GM12801 (cell line): ENCODE results near the gene GAMT.

Experiments used
- CTCF ChIP-seq: IDR thresholded peaks from one replicate; pipeline ENCODE4 v1.5.1; 2011; ENCODE audit warnings: control low read depth; ENCODE audit not compliant: insufficient read length; ENCODE audit errors: extremely low read depth

GAMT gene

DNA sequence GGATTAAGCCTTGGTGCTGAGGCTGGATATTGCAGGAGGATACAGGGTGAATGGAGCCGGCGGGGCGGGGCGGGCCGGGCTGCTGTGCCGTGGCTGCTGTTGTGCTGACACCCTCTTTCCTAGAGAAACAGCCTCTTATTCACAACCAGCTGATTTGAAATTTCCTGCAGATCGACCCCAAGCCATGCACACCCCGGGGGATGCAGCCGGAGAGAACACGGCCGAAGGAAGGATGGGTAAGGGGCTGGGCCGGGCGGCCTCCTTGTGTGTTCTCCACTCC is 17.1 kb upstream of the GAMT start:
- no peak for TF ChIP-seq CTCF

DNA sequence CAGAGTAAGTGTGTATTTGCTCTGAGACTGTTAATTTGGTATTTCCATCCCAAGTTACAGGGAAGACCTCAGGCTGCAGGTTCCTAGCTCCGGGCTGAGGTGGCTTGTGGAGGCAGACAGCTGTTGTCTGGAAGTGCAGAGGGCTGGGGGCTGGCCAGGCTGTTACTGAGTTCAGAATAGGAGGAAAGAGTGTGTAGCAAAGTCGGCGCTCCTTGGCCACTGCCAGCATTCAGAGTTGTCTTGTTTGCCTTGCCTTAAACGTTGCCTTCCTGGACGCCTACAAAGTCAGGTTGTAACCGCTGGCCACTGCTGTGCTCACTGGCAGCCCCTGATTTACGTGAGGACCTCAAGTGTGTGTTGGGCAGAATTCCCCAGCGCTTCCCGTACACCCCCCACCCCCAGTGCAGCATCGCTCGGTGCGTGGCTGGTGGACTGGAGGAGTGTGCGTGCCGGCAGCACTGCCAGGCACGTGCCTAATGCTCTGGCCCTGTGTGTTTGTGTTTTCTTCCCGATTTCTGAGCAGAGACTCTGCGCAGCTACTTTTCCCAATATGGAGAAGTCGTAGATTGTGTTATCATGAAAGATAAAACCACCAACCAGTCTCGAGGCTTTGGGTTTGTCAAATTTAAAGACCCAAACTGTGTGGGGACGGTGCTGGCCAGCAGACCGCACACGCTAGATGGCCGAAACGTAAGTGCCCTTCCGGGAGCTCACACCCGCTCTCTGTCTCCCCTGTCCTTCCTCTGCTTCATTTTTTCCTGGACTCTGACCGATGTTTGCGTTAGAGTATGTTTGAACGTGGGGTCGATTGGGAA is 16.5 kb upstream of the GAMT start:
- no peak for TF ChIP-seq CTCF

GRCh38 chr19:1417145-1417544 is 15.8 kb upstream of the GAMT start:
- TF ChIP-seq CTCF, result no peak

- TF ChIP-seq CTCF, result no peak
Measured at GRCh38 chr19:1416014-1416841, 14.9 kb upstream of the GAMT start.

GRCh38 chr19:1412995-1413800 is 11.9 kb upstream of the GAMT start:
- TF ChIP-seq CTCF, result no peak

DNA sequence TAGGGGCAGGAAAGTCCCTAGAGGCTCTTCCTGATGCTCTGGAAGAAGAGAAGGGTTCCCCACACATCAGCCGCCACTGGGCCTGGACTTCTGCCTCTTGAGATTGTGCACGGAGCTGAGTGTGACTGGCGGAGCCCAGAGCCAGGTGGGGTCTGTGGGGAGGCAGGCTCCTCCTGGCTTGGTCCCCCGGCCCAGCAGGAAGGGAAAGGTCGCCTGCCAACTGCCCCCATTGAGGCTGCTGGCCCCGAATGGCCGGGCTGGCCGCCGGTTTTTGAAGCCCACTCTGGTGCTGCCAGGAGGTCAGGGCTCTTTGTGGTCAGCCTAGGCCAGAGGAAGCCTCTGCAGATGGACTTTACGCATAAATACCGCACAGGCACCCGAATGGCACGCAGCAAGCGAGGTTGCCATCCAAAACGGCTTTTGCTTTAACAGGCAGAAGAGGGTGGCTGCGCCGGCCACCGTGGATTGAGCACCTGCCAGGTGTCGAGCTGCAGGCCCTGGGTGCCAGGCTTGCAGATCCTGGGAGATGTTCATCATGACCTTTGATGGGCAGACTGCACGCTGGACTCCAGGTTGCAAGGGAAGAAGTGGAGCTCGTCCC is 11.1 kb upstream of the GAMT start:
- TF ChIP-seq CTCF, result no peak
